Activated CD4-positive, alpha-beta T cell treated with anti-CD3 and anti-CD28 coated beads, Interleukin-2, amount 50 U/mL, for 48 hours (primary cell): ENCODE results near the gene HIVEP2.

Source experiments
- DNase-seq, 2 experiments: peaks; one replicate each; pipeline ENCODE4 v3.0.0-alpha.2; 2020

Gene HIVEP2

GRCh38 chr6:142765306-142765705 lies 179.7 kb downstream of the HIVEP2 start:
- DNase-seq: no peak

DNA sequence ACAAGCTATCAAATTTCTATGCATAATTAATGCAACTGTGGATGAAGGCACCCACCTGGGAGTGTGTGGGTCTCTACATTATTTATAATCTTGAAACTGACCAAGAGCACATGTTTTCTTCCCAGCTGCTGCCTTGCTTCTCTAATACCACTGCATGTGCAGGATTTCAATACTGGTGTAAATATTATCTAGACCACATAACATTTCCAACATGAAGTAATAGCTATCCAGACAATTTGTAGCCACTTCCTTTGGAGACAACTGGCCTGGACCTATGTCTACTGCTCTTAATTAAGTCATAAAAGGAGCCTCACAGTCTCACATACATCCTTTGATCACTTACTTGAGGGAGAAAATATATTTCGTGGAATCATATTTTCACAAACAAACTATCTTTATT lies 180.7 kb downstream of the HIVEP2 start:
- no peak for DNase-seq

GRCh38 chr6:142763205-142763604 lies 181.8 kb downstream of the HIVEP2 start:
- DNase-seq: no peak

GRCh38 chr6:142761756-142762155 lies 183.2 kb downstream of the HIVEP2 start:
- DNase-seq: no peak

GRCh38 chr6:142760152-142760551 lies 184.8 kb downstream of the HIVEP2 start:
- no peak for DNase-seq

GRCh38 chr6:142758629-142759025 lies 186.3 kb downstream of the HIVEP2 start:
- DNase-seq: no peak

DNA sequence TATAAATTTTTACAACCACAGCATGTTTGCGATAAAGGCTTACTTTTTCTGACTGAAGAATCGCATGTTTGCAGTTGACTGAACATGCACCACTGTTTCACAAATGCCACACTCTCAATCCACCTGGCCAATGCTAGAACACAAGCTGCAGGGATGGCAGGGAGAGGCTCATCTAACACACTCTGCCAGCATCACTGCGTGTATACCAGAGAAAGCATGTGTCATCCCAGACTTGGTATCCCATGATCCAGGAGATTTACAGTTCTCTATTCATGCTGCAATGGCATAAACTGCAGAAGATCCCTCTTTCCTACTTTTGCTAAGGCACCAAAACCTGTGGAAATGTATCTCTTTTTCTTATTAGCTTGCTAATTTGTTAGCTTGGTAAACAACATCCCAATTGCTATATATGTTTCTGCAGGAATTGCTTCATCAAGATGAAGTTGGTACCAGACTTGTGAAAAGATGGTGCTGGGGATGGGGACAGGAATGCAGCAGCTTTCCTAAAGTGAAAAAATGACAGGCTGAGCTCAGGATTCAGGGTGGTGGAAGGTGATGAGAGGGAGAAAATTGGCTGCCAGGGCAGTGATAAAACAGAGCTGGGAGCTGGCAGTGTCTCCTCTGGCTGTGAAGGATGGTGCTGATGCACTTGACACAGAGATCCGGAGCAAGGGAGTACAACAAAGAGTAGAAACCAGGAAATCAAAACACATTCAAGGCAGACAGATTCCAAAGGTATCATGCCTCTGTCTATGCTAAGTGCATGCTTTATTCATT lies 186.9 kb downstream of the HIVEP2 start:
- no peak for DNase-seq

DNA sequence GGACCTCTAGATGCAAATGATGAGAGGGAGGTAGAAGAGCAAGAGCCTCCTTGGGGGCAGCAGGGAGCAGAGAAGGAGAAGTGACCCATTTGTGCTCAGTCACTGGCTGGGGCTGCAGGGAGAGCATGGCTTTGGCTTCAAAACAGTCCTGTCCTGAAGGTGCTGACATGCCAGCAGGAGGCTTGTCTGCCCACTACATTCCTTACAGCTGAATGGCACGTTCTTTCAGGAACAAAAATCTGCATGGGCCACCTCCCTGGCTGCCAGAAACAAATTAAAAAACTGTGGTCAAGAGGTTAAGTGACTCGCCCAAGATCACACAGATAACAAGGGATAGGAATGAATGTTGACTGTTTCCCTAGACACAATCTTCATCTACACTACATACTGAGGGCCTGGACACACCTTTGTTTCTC lies 188.8 kb downstream of the HIVEP2 start:
- no peak for DNase-seq

DNA sequence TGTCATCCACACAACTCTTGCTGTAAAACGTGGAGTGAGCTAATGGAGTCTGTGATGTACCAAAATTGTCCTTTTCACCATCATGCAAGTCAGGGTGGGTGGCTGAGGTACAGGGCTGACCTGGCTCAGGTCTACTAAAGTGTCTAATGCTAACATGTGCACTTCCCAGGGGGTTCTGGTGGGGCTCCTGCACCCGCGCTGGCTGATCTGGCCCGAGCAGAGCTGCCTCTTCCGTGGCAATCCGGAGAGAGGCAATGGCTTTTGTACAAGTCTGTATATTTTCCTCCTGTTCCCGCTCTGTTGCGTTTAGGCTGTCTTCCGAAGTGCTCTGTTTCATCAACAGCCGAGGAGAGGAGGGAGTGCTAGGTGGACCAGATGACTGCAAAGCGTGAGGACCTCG lies 191.8 kb downstream of the HIVEP2 start:
- no peak for DNase-seq

DNA sequence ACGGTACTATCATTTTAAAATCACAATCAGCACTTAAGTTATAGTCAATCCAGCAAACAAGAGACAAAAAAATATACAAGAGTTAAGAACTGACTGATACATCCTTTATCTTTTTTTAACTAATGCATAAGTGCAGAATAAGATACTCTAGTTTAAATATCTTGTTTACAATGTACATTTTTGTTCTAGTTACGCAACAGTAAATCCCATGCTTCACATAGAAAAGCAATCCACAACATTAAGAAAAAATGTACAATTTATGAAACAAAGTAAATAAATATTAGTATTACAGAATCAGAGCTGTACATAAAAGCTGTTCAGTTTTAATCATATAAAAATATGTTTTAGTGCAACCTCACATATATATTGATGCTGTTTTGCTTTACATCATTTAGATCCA lies 192.6 kb downstream of the HIVEP2 start:
- DNase-seq: no peak

DNA sequence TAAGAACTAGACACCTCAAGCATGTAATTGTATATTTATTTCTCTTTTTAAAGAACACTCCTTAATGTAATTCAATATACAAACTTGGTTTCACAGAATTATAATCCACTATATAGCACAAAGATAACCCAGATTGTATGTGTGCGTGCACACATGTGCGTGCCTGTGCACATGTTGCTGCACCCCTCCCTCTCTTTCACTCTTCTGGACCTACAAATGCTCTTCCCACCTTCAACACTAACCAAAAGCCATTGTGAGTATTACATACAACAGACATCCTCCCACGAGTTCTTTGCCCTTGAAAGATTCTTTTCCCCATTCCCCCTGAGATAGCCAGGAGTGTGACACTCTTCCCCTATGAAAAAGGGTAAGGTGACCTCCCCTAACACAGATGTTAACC lies 193.5 kb downstream of the HIVEP2 start:
- no peak for DNase-seq

DNA sequence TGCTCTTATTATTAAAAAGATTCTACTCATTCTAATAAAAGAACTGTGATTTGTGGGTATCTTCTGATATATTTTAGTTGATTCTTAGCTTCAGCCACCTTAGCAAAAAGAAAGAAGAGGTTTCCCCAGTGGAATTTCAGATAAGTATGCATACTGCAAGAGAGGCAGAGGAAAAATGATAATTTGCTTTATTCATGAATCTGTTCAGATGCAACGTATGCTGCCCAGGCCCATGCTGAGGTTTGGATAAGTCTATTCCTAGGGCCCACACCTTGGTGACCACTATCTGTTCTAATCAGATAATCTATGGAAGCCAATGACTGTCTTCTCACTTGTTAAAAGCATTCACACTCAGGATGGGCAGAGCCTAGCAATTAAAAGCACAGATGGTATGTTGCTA lies 194.0 kb downstream of the HIVEP2 start:
- no peak for DNase-seq

GRCh38 chr6:142749556-142749955 lies 195.4 kb downstream of the HIVEP2 start:
- DNase-seq: no peak

GRCh38 chr6:142746524-142746923 lies 198.5 kb downstream of the HIVEP2 start:
- peak in 1 of 2 experiments; percentile 18 for DNase-seq

- DNase-seq: no peak
Measured at GRCh38 chr6:142744836-142745235, 200.1 kb downstream of the HIVEP2 start.

DNA sequence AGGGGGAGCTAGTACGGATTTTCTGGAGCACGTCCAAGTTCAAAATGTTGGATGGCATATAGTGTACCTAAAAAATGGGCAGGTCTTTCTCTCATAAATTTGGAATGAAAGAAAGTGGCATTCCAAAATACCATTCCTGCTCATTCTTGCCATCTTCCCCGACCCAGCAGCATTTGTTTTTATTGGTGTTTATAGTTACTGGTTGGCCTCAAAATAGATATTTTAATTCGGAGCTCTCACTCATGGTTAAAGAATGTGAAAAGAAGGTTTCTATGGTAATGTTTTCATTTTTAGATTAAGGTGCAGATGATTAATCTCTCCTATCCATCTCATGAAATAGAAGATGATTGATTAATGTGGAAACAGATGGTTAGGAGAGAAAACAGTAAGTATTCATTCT lies 204.5 kb downstream of the HIVEP2 start:
- DNase-seq: no peak

DNA sequence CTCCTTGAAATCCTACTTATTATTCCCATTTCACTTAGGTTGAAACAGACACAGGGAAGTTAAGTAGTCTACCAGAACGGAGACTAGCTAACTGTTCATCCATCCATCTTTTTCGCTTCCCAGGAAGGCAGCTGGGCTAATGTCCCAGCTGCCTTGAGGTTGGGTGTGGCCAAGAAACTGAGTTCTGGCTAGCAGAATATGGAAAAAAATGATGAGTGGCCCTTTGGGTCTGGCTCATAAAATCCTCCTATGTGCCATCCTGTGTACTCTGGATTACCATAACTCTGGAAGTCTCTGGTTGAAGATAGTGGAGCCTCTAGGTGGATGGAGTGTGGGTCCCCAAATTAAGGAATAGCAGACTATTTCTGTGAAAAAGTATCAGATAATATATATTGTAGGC lies 206.2 kb downstream of the HIVEP2 start:
- no peak for DNase-seq

DNA sequence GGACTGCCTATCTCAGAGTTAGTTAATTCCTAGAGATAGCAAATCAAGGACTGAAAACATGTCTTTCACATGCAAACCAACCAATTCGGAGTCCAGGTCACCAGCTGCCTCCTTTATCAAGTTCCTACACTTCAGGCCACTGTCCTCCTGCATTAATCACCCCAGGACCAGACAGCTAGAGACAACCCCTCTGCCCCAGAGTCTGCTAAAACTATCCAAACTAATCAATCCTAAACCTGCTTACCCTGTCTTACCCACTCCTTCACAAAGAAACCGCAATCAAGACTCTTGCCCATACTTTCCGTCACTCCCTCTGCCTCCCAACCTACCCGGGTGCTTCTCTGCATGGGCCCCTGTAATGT lies 207.0 kb downstream of the HIVEP2 start:
- DNase-seq: no peak

- no peak for DNase-seq
Measured at GRCh38 chr6:142737368-142738034, 207.5 kb downstream of the HIVEP2 start.

- DNase-seq: no peak
Measured at GRCh38 chr6:142735204-142735603, 209.8 kb downstream of the HIVEP2 start.

DNA sequence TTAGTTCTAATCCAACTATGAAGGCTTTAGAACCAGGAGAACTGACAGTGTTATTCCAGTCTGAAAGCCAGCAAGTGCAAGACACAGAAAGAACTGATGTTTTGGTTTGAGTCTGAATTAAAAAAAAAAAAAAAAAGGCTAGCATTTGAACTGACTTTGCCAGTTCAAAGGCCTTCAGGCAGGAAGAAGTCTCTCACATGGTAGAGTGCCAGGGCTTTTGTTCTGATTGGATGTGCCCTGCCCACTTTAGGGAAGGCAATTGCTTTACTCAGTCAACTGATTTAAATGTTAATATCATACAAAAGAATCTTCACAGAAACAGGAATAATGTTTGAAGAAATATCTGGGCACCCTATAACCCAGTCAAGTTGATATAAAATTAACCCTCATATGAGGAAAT lies 212.2 kb downstream of the HIVEP2 start:
- DNase-seq: no peak

DNA sequence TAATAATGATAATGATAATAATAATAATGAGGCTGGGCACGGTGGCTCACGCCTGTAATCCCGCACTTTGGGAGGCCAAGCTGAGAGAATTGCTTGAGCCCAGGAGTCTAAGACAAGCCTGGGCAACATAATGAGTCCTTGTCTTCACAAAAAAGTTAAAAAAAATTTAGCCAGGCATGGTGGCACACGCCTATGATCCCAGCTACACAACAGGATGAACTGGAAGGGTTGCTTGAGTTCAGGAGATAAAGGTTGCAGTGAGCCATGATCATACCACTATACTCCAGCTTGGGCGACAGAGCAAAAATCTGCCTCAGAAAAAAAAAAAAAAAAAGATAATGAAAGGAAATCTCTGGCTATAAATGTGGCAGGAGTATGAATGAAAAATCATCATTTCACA lies 213.4 kb downstream of the HIVEP2 start:
- no peak for DNase-seq

GRCh38 chr6:142729618-142730017 lies 215.4 kb downstream of the HIVEP2 start:
- DNase-seq: no peak

- no peak for DNase-seq
Measured at GRCh38 chr6:142728910-142729481, 216.0 kb downstream of the HIVEP2 start.
